ENCODE measurements around the gene SLC25A21.

SLC25A21 gene

GRCh38 chr14:36852981-36853691 lies 319.3 kb downstream of the SLC25A21 start:
- DNase-seq (ENCODE audit: low read depth), result no peak
- H3K4me3 ChIP-seq (ENCODE audit: low read length), result no peak overlapping the region
- TF ChIP-seq CTCF (conservative IDR thresholded peaks at IDR 0.05; ENCODE audit: low read depth, low read length), result no peak

- TF ChIP-seq CTCF (conservative IDR thresholded peaks at IDR 0.05; ENCODE audit: low read depth, low read length), result no peak
- no peak for DNase-seq (ENCODE audit: low read depth)
- H3K4me3 ChIP-seq (ENCODE audit: low read length), result no peak overlapping the region
Observed at GRCh38 chr14:36848213-36848612, 324.2 kb downstream of the SLC25A21 start.

- no peak overlapping the region for H3K4me3 ChIP-seq (ENCODE audit: low read length)
- no peak for DNase-seq (ENCODE audit: low read depth)
- no peak for TF ChIP-seq CTCF (conservative IDR thresholded peaks at IDR 0.05; ENCODE audit: low read depth, low read length)
Observed at GRCh38 chr14:36847366-36847765, 325.0 kb downstream of the SLC25A21 start.

GRCh38 chr14:36845356-36846012 lies 326.9 kb downstream of the SLC25A21 start:
- no peak for TF ChIP-seq CTCF (conservative IDR thresholded peaks at IDR 0.05; ENCODE audit: low read depth, low read length)
- DNase-seq (ENCODE audit: low read depth), result no peak
- no peak overlapping the region for H3K4me3 ChIP-seq (ENCODE audit: low read length)

GRCh38 chr14:36844443-36845195 lies 327.8 kb downstream of the SLC25A21 start:
- TF ChIP-seq CTCF (conservative IDR thresholded peaks at IDR 0.05; ENCODE audit: low read depth, low read length), result no peak
- no peak overlapping the region for H3K4me3 ChIP-seq (ENCODE audit: low read length)
- no peak for DNase-seq (ENCODE audit: low read depth)

- TF ChIP-seq CTCF (conservative IDR thresholded peaks at IDR 0.05; ENCODE audit: low read depth, low read length), result no peak
- H3K4me3 ChIP-seq (ENCODE audit: low read length), result no peak overlapping the region
- no peak for DNase-seq (ENCODE audit: low read depth)
Observed at GRCh38 chr14:36843410-36843809, 329.0 kb downstream of the SLC25A21 start.
